HCT116 (cell line): ENCODE results near the gene PRKCA.

Experiments
- ELF1 ChIP-seq: IDR thresholded peaks from 2 replicates; pipeline ENCODE4 v1.6.1; 2012; ENCODE audit warnings: low read depth, borderline replicate concordance
- EZH2 ChIP-seq: fragments of 200-600 bp; sonication (generic); IDR thresholded peaks from 2 replicates; pipeline ENCODE4 v1.6.1; 2017; ENCODE audit warnings: antibody characterized with exemption, mixed run types
- EZH2phosphoT487 ChIP-seq: fragments of 200-600 bp; IDR thresholded peaks from 2 replicates; pipeline ENCODE4 v1.6.1; 2018; ENCODE audit warnings: antibody characterized with exemption, borderline replicate concordance
- FOSL1 ChIP-seq: IDR thresholded peaks from 2 replicates; pipeline ENCODE4 v1.6.1; 2012; ENCODE audit warnings: low read depth
- POLR2A ChIP-seq: IDR thresholded peaks from 2 replicates; pipeline ENCODE4 v1.7.0; 2011; ENCODE audit warnings: borderline replicate concordance; ENCODE audit not compliant: insufficient read depth, insufficient read length; ENCODE audit errors: extremely low read depth
- POLR2AphosphoS5 ChIP-seq: IDR thresholded peaks from 2 replicates; pipeline ENCODE4 v1.6.1; 2011; ENCODE audit warnings: mild to moderate bottlenecking, low read depth, low read length, moderate library complexity
- SRF ChIP-seq: IDR thresholded peaks from 2 replicates; pipeline ENCODE4 v1.6.1; 2012; ENCODE audit warnings: low read depth
- YY1 ChIP-seq: IDR thresholded peaks from 2 replicates; pipeline ENCODE4 v1.6.1; 2011; ENCODE audit warnings: low read length, low read depth, moderate library complexity, mild to moderate bottlenecking; ENCODE audit not compliant: insufficient replicate concordance; ENCODE audit errors: extremely low read depth
- ZFX ChIP-seq: fragments of 450-650 bp; IDR thresholded peaks from 2 replicates; pipeline ENCODE4 v1.6.1; 2017
- ZNF274 ChIP-seq: fragments of 200-500 bp; sonication (Bioruptor generic); IDR thresholded peaks from 2 replicates; pipeline ENCODE4 v1.6.1; 2014; ENCODE audit warnings: mild to moderate bottlenecking, low read depth, low read length, inconsistent platforms
- TF ChIP-seq, protein P1 (sequence below), 3 experiments: fragments of 200-600 bp in 1 of 3; sonication (generic) in 1 of 3; IDR thresholded peaks in 2 of 3; conservative IDR thresholded peaks in 1 of 3; 2 replicates each; pipeline ENCODE4 v1.5.1; 2012 to 2017; ENCODE audit warnings: low read depth in 2 of 3, low read length in 2 of 3, antibody characterized with exemption in 1 of 3, borderline replicate concordance in 1 of 3, control low read depth in 1 of 3, mild to moderate bottlenecking in 1 of 3, mixed read lengths in 1 of 3, mixed run types in 1 of 3, moderate library complexity in 1 of 3; ENCODE audit not compliant: insufficient read depth in 1 of 3
- TF ChIP-seq, protein P2 (sequence below): IDR thresholded peaks from 2 replicates; pipeline ENCODE4 v1.6.1; 2012; ENCODE audit warnings: low read depth
- TF ChIP-seq, protein P3 (sequence below): IDR thresholded peaks from 2 replicates; pipeline ENCODE4 v1.6.1; 2012

DNA sequence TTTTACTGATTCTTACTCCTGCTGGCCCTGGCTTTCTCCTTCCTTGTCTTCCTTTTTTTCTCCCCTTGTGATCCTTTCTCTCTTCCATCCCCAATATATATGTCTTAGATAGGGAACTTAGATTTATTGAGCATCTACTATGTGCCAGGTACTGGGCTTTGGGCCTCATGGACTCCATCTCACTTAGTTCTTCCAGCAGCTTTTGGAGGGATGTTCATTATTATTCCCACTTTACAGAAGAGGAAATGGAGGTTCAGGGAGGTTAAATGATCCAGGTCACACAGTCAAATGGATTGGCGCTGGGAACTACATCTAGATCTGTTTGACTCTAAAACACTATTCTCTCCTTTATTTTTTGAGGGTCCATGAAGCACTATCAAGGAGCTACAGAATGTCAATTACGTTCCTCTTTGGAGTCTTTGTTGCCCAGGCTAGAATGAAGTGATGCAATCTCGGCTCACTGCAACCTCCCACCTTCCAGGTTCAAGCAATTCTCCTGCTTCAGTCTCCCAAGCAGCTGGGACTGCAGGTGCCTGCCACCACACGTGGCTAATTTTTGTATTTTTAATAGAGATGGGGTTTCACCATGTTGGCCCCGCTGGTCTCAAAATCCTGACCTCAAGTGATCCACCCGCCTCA is 19.0 kb upstream of the PRKCA start:
- TF ChIP-seq, protein P1, sequence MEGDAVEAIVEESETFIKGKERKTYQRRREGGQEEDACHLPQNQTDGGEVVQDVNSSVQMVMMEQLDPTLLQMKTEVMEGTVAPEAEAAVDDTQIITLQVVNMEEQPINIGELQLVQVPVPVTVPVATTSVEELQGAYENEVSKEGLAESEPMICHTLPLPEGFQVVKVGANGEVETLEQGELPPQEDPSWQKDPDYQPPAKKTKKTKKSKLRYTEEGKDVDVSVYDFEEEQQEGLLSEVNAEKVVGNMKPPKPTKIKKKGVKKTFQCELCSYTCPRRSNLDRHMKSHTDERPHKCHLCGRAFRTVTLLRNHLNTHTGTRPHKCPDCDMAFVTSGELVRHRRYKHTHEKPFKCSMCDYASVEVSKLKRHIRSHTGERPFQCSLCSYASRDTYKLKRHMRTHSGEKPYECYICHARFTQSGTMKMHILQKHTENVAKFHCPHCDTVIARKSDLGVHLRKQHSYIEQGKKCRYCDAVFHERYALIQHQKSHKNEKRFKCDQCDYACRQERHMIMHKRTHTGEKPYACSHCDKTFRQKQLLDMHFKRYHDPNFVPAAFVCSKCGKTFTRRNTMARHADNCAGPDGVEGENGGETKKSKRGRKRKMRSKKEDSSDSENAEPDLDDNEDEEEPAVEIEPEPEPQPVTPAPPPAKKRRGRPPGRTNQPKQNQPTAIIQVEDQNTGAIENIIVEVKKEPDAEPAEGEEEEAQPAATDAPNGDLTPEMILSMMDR (IDR thresholded peaks at IDR 0.05 in 2 of 3, conservative IDR thresholded peaks at IDR 0.05 in 1 of 3; ENCODE audit: borderline replicate concordance in 1 of 3, insufficient read depth in 1 of 3, low read depth in 2 of 3, low read length in 2 of 3) = no peak
- TF ChIP-seq ELF1 (no peak), FOSL1 (no peak), POLR2A (no peak), ZNF274 (no peak), YY1 (no peak), SRF (no peak), EZH2 (no peak), ZFX (no peak), EZH2phosphoT487 (no peak), POLR2AphosphoS5 (no peak)
- TF ChIP-seq, protein P2, sequence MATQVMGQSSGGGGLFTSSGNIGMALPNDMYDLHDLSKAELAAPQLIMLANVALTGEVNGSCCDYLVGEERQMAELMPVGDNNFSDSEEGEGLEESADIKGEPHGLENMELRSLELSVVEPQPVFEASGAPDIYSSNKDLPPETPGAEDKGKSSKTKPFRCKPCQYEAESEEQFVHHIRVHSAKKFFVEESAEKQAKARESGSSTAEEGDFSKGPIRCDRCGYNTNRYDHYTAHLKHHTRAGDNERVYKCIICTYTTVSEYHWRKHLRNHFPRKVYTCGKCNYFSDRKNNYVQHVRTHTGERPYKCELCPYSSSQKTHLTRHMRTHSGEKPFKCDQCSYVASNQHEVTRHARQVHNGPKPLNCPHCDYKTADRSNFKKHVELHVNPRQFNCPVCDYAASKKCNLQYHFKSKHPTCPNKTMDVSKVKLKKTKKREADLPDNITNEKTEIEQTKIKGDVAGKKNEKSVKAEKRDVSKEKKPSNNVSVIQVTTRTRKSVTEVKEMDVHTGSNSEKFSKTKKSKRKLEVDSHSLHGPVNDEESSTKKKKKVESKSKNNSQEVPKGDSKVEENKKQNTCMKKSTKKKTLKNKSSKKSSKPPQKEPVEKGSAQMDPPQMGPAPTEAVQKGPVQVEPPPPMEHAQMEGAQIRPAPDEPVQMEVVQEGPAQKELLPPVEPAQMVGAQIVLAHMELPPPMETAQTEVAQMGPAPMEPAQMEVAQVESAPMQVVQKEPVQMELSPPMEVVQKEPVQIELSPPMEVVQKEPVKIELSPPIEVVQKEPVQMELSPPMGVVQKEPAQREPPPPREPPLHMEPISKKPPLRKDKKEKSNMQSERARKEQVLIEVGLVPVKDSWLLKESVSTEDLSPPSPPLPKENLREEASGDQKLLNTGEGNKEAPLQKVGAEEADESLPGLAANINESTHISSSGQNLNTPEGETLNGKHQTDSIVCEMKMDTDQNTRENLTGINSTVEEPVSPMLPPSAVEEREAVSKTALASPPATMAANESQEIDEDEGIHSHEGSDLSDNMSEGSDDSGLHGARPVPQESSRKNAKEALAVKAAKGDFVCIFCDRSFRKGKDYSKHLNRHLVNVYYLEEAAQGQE = no peak
- TF ChIP-seq, protein P3, sequence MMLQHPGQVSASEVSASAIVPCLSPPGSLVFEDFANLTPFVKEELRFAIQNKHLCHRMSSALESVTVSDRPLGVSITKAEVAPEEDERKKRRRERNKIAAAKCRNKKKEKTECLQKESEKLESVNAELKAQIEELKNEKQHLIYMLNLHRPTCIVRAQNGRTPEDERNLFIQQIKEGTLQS = no peak
